Mesodermal cell (in vitro differentiated cells): ENCODE data around the gene CMAS.
"Not testable (repeated sequence)": the region's sequence is repeated elsewhere in the genome, so short reads cannot be mapped to it uniquely, and the experiment has no call there.

Experiments used
- H3K27ac ChIP-seq: 2 replicates; pipeline ENCODE4 v1.7.0; 2013; ENCODE audit warnings: mild to moderate bottlenecking, low read depth, low read length, moderate library complexity; ENCODE audit not compliant: severe bottlenecking
- H3K36me3 ChIP-seq: 2 replicates; pipeline ENCODE4 v1.7.1; 2013; ENCODE audit warnings: mild to moderate bottlenecking, low read length, moderate library complexity; ENCODE audit not compliant: control insufficient read depth, insufficient read depth
- H3K4me1 ChIP-seq: one replicate; pipeline ENCODE4 v1.7.1; 2013; ENCODE audit warnings: mild to moderate bottlenecking, low read length; ENCODE audit not compliant: insufficient read depth, control insufficient read depth, poor library complexity, severe bottlenecking
- H3K4me3 ChIP-seq: 2 replicates; pipeline ENCODE4 v1.7.0; 2013; ENCODE audit warnings: low read length, control low read depth, mild to moderate bottlenecking; ENCODE audit not compliant: insufficient read depth, poor library complexity, severe bottlenecking; ENCODE audit errors: extremely low read depth
- H3K9me3 ChIP-seq: 2 replicates; pipeline ENCODE4 v1.7.1; 2013; ENCODE audit warnings: mild to moderate bottlenecking, low read length, moderate library complexity; ENCODE audit not compliant: control insufficient read depth
- WGBS, 2 experiments: methylation state at CpG; one replicate each; pipeline ENCODE4 v1.1.5; 2013; ENCODE audit warnings: missing lambda C conversion rate in 2 of 2; ENCODE audit not compliant: insufficient coverage in 2 of 2; 5-methylcytosine and 5-hydroxymethylcytosine counted together

The CMAS gene

GRCh38 chr12:22082190-22082701 lies 36.2 kb downstream of the CMAS start:
- H3K27ac ChIP-seq, result no peak overlapping the region
- H3K4me1 ChIP-seq, result no peaks in the 10 kb centered on the region
- no peaks in the 10 kb centered on the region for H3K36me3 ChIP-seq
- no peak overlapping the region for H3K4me3 ChIP-seq
- no peaks in the 10 kb centered on the region for H3K9me3 ChIP-seq
- 79 to 92% methylated on average over 8 to 10 of the region's 10 CpGs for WGBS, 2 experiments

DNA sequence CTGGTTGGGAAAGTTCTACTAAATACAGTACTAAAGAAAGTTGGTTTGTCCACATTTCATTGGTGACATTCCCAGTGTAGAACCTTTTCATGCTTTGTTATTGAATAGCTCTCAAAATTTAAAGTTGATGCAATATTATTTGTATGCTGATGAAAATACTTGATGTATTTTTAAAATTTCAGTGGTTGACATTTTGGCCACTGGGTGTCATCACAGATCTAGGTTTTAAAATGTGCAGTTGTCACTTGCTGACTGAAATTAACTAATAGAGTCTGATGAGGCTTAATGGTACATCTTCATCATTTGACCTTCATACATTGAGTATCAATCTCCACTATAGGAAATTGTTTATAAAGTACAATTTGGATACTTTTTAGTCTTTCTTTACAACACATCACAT lies 37.1 kb downstream of the CMAS start:
- H3K27ac ChIP-seq, result no peak overlapping the region
- H3K9me3 ChIP-seq, result no peaks in the 10 kb centered on the region
- H3K4me3 ChIP-seq, result no peak overlapping the region
- H3K4me1 ChIP-seq, result no peaks in the 10 kb centered on the region
- H3K36me3 ChIP-seq, result no peaks in the 10 kb centered on the region

DNA sequence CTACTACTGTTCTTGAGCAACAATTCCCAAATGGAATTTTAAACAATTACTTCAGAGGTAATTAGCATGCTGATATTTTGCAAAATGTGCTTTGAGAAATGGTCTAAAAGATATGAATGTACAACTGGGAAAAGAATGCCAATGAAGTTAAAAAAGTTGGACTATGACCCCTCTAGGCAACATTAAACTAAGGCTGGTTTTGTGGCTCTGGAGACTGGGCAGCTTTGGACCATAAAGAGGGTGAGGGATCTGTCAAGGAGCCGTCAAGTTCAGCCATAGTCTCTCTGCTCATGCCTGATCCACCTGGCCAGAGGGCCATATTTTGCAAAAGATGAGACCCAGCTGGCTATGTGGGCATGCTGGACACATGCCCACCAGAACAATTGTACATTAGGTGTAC lies 38.8 kb downstream of the CMAS start:
- 100% methylated on average over 1 of the region's 1 CpG; no CpG with 5 or more reads in 1 of the 2 experiments for WGBS, 2 experiments
- no peaks in the 10 kb centered on the region for H3K9me3 ChIP-seq
- no peak overlapping the region for H3K27ac ChIP-seq
- no peaks in the 10 kb centered on the region for H3K4me1 ChIP-seq
- H3K4me3 ChIP-seq, result no peak overlapping the region
- no peaks in the 10 kb centered on the region for H3K36me3 ChIP-seq

GRCh38 chr12:22088886-22089285 lies 42.9 kb downstream of the CMAS start:
- Histone ChIP-seq H3K4me3 (no peak overlapping the region), H3K36me3 (no peaks in the 10 kb centered on the region), H3K9me3 (no peaks in the 10 kb centered on the region), H3K27ac (no peak overlapping the region), H3K4me1 (no peaks in the 10 kb centered on the region)
- WGBS, 2 experiments, result 79 to 86% methylated on average over 1 of the region's 2 CpGs

DNA sequence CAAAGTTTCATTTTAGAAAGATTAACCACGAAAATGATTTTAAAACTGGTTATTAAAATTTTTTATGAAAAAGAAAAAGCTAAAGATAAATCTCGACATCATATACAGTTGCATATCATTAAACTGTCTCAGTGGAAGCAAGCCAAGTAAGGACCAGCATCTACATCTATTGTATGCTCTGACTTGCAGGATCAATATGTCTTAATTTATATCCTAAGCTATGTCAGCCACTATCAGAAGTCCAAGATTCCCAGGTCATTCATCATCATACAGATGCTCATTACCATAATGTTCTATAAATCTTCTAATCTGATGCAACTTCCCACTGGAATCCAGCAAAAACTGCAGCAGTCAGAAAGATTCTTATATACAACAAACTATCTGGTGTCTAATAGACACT lies 43.5 kb downstream of the CMAS start:
- no CpG with 5 or more reads among the region's 2 CpGs for WGBS, 2 experiments
- Histone ChIP-seq H3K27ac (no peak overlapping the region), H3K36me3 (no peaks in the 10 kb centered on the region), H3K4me3 (no peak overlapping the region), H3K4me1 (no peaks in the 10 kb centered on the region), H3K9me3 (no peaks in the 10 kb centered on the region)

- H3K36me3 ChIP-seq, H3K4me3 ChIP-seq, H3K9me3 ChIP-seq, H3K4me1 ChIP-seq, H3K27ac ChIP-seq: not testable (repeated sequence)
- 86% methylated on average over 1 of the region's 2 CpGs for WGBS, 2 experiments
Measured at GRCh38 chr12:22099062-22099461, 53.0 kb downstream of the CMAS start.

DNA sequence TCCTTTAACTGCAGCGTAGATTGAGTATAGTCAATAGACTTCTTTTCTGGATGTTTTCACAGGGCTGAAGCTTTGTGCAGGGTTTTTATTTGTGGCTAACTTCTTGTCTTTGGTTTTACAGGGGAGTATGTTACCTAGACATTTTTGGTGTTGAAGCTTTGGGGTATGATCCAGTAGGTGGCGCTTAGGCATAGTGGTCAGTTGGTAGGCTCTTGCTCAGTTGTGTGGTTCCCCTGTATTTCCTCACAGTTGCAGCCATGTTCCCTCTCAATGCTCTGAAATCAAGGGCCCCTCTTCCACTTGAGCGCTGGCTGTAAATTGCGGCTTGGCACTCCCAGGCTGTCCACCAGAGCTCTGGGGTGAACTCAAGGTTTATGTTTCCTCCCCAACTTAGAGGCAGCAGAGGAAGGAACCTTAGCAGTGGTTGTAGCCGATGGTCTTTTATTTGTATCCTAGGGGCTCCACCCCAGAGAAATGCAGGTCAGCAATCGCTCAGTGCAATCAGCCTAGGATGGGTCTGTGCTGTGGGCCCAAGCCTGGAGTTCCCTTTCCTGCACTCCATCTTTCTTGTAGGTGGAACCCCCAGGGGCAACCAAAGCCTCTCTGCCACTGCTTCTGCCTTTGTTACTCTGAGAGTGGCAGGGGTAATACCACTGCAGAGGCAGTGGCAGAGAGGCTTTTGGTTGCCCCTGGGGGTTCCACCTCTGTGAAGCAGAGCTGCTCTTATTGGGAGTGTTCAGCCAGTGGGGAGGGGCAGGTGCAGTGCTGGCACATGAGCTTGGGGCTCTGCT lies 55.1 kb downstream of the CMAS start:
- no peaks in the 10 kb centered on the region for H3K9me3 ChIP-seq
- H3K4me3 ChIP-seq, result no peak overlapping the region
- H3K27ac ChIP-seq, result no peak overlapping the region
- peaks cover 9% of the 10 kb centered on the region for H3K4me1 ChIP-seq
- WGBS, 2 experiments, result 54 to 80% methylated on average over 5 of the region's 6 CpGs
- H3K36me3 ChIP-seq, result no peaks in the 10 kb centered on the region

DNA sequence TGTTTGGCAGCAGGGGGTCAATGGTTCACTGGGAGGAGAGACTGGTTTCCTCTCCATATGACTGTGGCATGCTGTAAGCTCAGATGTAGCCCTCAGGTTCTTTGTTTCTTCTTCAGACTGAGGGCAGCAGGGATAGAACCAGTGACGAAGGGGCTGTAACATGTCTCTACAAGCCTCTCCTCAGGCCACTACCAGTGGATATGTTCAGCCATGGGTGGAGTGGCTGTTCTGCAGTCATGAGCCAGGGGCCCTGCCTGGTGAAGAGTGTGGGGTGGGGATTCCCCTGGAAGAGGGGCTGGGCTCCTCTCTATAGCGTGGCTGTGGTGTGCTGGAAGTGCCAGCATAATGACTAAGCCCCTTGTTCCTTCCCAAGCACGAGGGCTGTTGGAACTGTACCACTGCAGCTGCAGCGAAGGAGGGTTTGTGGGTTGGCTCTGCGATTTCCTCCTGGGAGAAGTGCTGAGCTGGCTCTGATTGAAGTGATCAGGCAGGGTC lies 55.8 kb downstream of the CMAS start:
- WGBS, 2 experiments, result 80 to 83% methylated on average over 4 of the region's 5 CpGs
- H3K27ac ChIP-seq, result no peak overlapping the region

GRCh38 chr12:22103418-22103817 lies 57.4 kb downstream of the CMAS start:
- no peaks in the 10 kb centered on the region for H3K9me3 ChIP-seq
- H3K4me1 ChIP-seq, result peaks cover 9% of the 10 kb centered on the region
- no peaks in the 10 kb centered on the region for H3K36me3 ChIP-seq
- H3K27ac ChIP-seq, result no peak overlapping the region
- no peak overlapping the region for H3K4me3 ChIP-seq
- 83 to 100% methylated on average over 2 of the region's 2 CpGs for WGBS, 2 experiments

More for the DNA sequence above, 55.8 kb downstream of the CMAS start:
- no peak overlapping the region for H3K4me3 ChIP-seq
- H3K36me3 ChIP-seq, result no peaks in the 10 kb centered on the region
- peaks cover 9% of the 10 kb centered on the region for H3K4me1 ChIP-seq
- no peaks in the 10 kb centered on the region for H3K9me3 ChIP-seq

DNA sequence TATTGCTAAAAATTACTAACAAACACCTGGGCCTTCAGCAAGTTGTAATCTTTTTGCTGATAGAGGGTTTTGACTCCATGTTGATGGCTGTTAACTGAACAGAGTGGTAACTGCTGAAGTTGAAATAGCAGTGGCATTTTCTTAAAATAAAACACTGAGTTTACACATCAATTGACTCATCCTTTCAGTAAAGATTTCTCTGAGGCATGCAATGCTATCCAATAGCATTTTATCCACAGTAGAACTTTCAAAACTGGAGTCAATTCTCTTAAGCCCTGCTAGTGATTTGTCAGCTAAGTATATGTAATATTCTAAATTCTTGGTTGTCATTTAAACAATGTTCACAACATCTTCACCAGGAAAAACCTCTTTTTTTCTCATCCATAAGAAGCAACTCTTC lies 59.5 kb downstream of the CMAS start:
- peaks cover 9% of the 10 kb centered on the region for H3K4me1 ChIP-seq
- H3K4me3 ChIP-seq, result no peak overlapping the region
- H3K36me3 ChIP-seq, result no peaks in the 10 kb centered on the region
- H3K9me3 ChIP-seq, result no peaks in the 10 kb centered on the region
- no peak overlapping the region for H3K27ac ChIP-seq

DNA sequence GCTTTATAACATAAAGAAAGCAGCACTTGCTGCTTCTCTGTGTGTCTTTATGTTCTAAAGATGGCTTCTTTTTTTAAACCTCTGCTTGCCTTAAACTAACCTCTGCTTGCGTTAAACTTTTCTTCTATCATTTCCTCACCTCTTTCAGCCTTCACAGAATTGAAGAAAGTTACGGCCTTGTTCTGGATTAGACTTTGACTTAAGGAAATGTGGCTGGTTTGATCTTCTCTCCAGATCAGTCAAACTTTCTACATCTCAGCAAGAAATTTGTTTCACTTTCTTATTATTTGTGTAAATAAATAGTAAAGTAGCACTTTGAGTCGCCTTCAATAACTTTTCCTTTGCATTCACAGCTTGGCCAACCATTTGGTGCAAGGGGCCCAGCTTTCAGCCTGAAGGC lies 64.2 kb downstream of the CMAS start:
- Histone ChIP-seq H3K9me3 (no peaks in the 10 kb centered on the region), H3K4me3 (no peak overlapping the region), H3K27ac (no peak overlapping the region), H3K4me1 (no peaks in the 10 kb centered on the region), H3K36me3 (no peaks in the 10 kb centered on the region)
- no CpG with 5 or more reads among the region's 3 CpGs for WGBS, 2 experiments
